ENCODE measurements around the gene ZNF618. TPM values are rescaled to one million over a fixed set of nuclear protein-coding genes. Genes with fewer than 3 reads are reported as not detected.

ZNF618 gene
- 3.7 and 5.1 TPM in 2 replicates for total RNA-seq (2014; rRNA removed)
- polyA plus RNA-seq (2012), result 6.1 TPM

DNA sequence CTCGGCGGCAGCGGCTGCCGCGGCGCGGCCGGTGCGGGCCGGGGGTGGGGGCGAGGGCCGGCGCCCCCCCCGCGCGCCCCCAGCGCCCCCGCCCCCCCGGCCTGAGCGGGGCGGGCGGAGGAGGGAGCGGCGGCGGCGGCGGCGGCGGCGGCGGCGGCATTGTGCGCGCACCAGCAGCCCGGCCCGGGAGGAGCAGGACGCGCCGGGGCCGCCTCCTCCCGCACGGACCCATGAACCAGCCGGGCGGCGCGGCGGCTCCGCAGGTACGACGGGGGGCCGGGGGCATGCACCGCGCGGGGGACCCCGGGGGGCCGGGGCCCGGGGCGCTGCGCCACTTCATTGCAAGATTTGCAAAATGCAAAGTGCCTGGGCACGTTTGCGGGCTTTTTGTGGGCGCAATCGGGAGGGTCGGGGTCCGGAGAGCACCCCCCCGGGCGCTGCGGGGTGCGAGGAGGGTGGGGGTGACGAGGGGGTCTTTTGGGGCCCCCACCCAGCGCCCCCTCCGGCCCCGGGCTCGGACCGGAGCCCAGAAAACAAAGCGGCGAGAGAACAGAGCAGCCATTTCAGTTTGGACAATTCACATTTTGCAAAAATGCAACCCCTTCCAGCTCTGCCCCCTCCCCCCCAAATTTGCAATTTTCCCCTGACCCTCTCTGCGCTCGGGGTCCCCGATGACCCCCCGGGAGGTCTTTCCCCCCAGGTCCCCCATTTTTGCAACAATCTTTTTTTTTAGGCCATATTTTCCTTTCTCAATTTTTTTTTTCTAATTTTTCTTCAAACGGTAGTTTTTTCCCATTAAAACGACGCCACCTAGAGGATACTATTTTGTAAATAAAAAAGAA is at the start of gene ZNF618:
TSS of gene ZNF618 (plus strand) at position 159 of the 842 bp plus-strand sequence. CDS start at position 231, 72 bp downstream.
- peak; percentile 31 for DNase-seq (ENCODE audit: low read depth)

DNA sequence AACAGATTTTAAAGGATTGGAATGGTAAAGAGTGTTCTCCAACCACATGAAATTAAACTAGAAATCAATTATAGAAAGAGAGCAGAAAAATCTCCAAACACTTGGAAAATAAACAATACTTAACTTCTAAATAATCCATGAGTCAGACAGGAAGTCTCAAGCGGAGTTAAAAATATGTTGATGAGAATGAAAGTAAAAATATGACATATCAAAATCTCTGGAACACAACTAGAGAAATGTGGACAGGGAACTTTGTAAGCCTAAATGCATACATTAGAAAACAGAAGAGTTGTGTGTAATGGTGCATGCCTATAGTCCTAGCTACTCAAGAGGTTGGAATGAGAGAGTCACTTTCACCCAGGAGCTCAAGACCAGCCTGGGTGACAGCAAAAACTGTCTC is 47.9 kb upstream of the ZNF618 start:
- peak; percentile 17 for DNase-seq (ENCODE audit: low read depth)

DNA sequence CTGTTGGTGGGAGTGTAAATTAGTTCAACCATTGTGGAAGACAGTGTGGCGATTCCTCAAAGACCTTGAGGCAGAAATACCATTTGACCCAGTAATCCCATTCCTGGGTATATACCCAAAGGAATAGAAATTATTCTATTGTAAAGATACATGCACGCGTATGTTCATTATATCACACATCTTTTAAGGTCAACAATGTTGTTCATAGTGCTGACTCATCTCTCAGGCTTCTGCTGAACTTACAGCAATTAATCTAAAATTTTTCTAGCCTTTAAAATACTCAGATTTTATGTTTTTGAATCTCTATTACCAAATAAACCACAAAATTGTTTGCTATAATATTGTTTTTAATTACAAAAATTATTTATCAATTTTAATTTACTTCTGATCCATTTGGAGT is 38.8 kb upstream of the ZNF618 start:
- DNase-seq (ENCODE audit: low read depth), result no peak

DNA sequence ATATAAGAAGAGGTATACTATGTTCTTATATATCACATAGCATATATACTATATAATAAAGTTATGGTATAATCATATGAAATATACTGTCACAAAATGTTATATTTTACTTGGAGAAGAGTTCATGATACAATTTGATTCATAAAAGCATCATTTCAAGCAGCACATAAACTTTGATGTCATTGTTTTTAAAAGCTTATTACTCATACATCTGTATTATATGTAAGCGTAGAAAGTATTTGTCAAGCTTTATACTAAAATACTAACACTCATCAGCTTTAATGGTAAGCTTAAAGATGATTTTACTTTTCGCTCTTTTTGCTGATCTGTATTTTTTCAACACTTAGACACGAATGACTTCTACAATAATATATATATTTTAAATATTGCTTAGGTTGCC is 34.0 kb upstream of the ZNF618 start:
- DNase-seq (ENCODE audit: low read depth), result no peak

DNA sequence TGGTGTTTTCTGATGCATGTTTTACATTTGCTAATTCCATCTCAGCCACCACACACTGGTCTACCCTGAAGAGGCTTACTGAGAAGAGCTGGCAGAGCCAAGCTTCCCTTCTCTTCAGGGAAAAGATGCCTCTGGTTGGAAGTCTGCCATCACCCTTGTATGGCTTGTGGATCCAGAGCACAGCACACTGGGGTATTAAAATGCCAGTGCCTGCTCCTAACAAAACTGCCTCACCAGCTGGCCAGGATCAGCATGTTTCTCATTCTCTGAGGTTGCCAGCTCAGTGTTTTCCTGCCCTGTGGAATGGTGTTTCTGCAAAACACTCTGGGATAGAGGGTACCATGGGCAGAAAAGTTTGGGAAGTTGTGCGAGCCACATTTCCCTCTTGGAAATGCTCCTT is 31.6 kb upstream of the ZNF618 start:
- DNase-seq (ENCODE audit: low read depth), result peak; percentile 71

- DNase-seq (ENCODE audit: low read depth), result no peak
Observed at GRCh38 chr9:113851359-113851758, 24.8 kb upstream of the ZNF618 start.

DNA sequence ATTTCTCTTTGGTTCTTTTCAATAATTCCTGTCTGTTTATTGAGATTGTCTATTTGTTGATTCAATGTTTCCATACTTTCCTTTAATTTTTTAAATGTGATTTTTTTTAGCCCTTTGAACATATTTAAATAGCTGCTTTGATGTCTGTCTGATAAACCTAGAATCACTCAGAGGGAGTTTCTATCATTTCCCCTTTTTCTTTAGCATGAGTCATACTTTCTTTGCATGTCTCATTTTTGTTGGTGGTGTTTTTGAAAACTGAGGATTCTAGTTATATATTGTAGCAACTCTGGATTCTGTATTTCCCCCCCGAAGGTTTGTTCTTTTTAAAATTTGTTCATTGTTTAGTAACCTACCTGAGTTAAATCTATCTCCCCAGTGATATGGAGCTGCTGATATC is 24.2 kb upstream of the ZNF618 start:
- no peak for DNase-seq (ENCODE audit: low read depth)

GRCh38 chr9:113853333-113853732 is 22.8 kb upstream of the ZNF618 start:
- no peak for DNase-seq (ENCODE audit: low read depth)

GRCh38 chr9:113854310-113854709 is 21.8 kb upstream of the ZNF618 start:
- no peak for DNase-seq (ENCODE audit: low read depth)

DNA sequence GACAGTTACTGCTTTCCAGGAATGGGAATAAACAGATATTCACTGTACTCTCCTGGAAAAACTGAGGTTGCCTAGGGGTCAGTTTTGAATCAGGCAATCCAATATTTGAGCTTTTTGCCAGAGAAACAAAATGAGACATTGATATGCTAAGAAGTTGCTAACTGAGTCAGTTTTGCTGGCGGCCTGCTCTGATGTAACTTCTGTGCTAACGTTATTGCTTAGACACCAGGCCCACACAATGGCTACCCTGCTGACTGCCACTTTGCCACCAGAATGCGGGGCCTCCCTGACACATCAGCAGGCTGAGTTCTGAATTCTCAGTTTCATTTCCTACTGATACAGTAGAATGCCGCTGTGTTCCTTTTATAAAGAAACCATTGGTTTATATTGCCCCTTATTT is 18.2 kb upstream of the ZNF618 start:
- no peak for DNase-seq (ENCODE audit: low read depth)

- DNase-seq (ENCODE audit: low read depth), result no peak
Observed at GRCh38 chr9:113858282-113858681, 17.8 kb upstream of the ZNF618 start.

- no peak for DNase-seq (ENCODE audit: low read depth)
Observed at GRCh38 chr9:113863345-113863744, 12.8 kb upstream of the ZNF618 start.

DNA sequence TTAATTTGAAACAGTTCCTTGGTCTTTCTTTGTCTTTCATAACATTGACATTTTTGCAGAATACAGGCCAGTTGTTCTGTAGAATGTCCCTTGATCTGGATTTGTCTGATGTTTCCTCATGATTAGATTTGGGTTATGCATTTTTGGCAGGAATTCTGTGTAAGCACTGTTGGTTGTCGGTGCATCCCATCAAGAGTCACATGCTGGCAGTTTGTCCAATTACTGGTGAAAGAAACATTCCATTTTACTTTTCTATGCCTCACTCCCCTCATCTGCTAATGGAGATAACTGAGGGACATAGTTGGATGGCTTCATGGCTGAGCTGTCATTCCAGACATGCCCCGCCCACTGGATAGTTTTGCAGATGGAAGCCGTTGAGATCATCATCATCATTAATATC is 7.6 kb upstream of the ZNF618 start:
- DNase-seq (ENCODE audit: low read depth), result no peak

GRCh38 chr9:113872485-113873143 is 3.5 kb upstream of the ZNF618 start:
- DNase-seq (ENCODE audit: low read depth), result no peak

GRCh38 chr9:113873446-113873845 is 2.7 kb upstream of the ZNF618 start:
- DNase-seq (ENCODE audit: low read depth), result no peak

DNA sequence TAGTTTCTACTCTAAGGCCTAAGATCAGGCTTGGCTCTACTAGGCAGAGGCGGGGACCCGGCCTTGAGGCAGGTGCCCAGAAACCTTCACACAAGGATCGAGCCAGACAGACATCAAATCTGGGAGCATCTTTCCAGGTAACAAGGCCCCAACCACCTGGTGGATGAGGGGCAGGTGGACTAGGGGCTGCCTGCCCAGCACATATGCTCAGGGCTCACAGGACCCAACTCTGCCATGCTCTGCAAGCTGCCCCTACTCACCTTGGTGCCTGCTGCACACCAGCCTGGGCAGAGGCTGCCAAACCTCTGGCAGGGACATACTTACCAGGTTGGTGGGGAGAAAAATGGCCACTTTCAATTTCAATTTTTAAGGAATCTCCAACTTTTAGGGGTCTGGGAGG is 2.2 kb upstream of the ZNF618 start:
- DNase-seq (ENCODE audit: low read depth), result no peak

- DNase-seq (ENCODE audit: low read depth), result peak; percentile 16
Observed at GRCh38 chr9:113875459-113876150, 504 bp upstream of the ZNF618 start.

DNA sequence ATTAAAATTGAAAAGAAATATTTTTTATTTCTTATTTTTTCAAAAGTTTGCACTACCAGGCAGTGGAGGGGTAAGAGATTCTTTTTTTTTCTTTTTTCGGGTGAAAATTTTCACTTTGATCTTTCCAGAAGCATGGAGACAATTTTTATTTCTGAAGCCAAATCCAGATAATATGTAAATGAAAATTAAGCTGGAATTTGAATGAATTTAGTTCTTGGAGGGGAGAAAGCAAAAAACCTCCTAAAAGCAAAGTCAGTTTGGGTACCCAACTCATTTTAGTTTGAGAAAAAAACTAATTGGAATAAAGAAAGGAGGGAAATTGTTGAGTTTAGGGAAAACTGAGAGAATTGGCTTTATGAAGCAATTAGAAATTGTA is 872 bp downstream of the ZNF618 start:
- no peak for DNase-seq (ENCODE audit: low read depth)

- no peak for DNase-seq (ENCODE audit: low read depth)
Observed at GRCh38 chr9:113879318-113879717, 3.2 kb downstream of the ZNF618 start.

DNA sequence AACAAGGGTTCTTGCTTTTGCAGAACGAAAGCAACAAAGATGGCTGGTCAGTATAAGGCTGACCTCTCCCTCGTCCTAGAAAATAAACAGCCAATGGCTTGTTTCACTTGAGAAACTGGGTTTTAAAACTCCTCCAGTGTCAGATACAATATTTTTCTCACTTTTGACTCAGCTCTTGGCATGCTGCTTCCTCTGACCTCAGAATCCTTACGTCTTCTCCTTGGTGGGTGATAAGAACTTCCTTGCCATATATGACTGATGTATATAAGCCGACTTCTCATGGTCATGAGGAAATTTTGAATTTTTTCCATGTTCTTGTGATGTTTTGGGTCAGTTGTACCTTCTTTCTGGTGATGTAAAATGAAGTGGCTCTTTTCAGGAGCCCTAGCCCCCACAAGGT is 3.8 kb downstream of the ZNF618 start:
- no peak for DNase-seq (ENCODE audit: low read depth)

- DNase-seq (ENCODE audit: low read depth), result no peak
Observed at GRCh38 chr9:113882181-113882580, 6.1 kb downstream of the ZNF618 start.

- DNase-seq (ENCODE audit: low read depth), result no peak
Observed at GRCh38 chr9:113882636-113883164, 6.6 kb downstream of the ZNF618 start.

All from LHCN-M2 (cell line).